Kidney epithelial cell (primary cell): ENCODE results near the gene ARHGEF18. TPM values are rescaled to one million over a fixed set of nuclear protein-coding genes. Genes with fewer than 3 reads are reported as not detected.

Experiments
- DNase-seq: peaks from one replicate; pipeline ENCODE4 v3.0.0-alpha.2; 2010; ENCODE audit warnings: low read depth
- H3K27me3 ChIP-seq: 2 replicates; pipeline ENCODE4 v1.6.0; 2011; ENCODE audit warnings: low read length; ENCODE audit not compliant: control insufficient read depth, insufficient read depth
- H3K36me3 ChIP-seq: 2 replicates; pipeline ENCODE4 v1.5.1; 2011; ENCODE audit warnings: low read length; ENCODE audit not compliant: control insufficient read depth, insufficient read depth
- H3K4me3 ChIP-seq: 2 replicates; pipeline ENCODE4 v1.5.1; 2011; ENCODE audit warnings: low read depth, mild to moderate bottlenecking, control low read depth, low read length
- total RNA-seq: library from RNA; depleted of rRNA; stranded (reverse); fragments of >200 nt; gene quantifications from 2 replicates; pipeline ENCODE4 v1.2.3, GENCODE V29; 2015
- TF ChIP-seq, protein P1 (sequence below): IDR thresholded peaks from 2 replicates; pipeline ENCODE4 v1.5.1; 2011; ENCODE audit warnings: mild to moderate bottlenecking, moderate library complexity, low read length, control low read depth, inconsistent platforms; ENCODE audit not compliant: insufficient read depth, poor library complexity, severe bottlenecking

The ARHGEF18 gene
- total RNA-seq, 1 donor from 2014 or later = 123 TPM

- no peaks in the 10 kb centered on the region for H3K27me3 ChIP-seq
- DNase-seq = no peak
- TF ChIP-seq, protein P1, sequence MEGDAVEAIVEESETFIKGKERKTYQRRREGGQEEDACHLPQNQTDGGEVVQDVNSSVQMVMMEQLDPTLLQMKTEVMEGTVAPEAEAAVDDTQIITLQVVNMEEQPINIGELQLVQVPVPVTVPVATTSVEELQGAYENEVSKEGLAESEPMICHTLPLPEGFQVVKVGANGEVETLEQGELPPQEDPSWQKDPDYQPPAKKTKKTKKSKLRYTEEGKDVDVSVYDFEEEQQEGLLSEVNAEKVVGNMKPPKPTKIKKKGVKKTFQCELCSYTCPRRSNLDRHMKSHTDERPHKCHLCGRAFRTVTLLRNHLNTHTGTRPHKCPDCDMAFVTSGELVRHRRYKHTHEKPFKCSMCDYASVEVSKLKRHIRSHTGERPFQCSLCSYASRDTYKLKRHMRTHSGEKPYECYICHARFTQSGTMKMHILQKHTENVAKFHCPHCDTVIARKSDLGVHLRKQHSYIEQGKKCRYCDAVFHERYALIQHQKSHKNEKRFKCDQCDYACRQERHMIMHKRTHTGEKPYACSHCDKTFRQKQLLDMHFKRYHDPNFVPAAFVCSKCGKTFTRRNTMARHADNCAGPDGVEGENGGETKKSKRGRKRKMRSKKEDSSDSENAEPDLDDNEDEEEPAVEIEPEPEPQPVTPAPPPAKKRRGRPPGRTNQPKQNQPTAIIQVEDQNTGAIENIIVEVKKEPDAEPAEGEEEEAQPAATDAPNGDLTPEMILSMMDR = no peak
- H3K36me3 ChIP-seq = no peaks in the 10 kb centered on the region
- H3K4me3 ChIP-seq = no peak overlapping the region
Observed at GRCh38 chr19:7383284-7383683, 34.5 kb downstream of the ARHGEF18 start.

- H3K36me3 ChIP-seq = no peaks in the 10 kb centered on the region
- DNase-seq = no peak
- TF ChIP-seq, protein P1 = no peak
- H3K27me3 ChIP-seq = no peaks in the 10 kb centered on the region
- no peak overlapping the region for H3K4me3 ChIP-seq
Observed at GRCh38 chr19:7385062-7385461, 36.3 kb downstream of the ARHGEF18 start.

GRCh38 chr19:7386308-7386707, 37.6 kb downstream of the ARHGEF18 start:
- no peak for DNase-seq
- no peak overlapping the region for H3K4me3 ChIP-seq
- TF ChIP-seq, protein P1 = no peak
- no peaks in the 10 kb centered on the region for H3K36me3 ChIP-seq
- no peaks in the 10 kb centered on the region for H3K27me3 ChIP-seq

GRCh38 chr19:7386769-7387168, 38.0 kb downstream of the ARHGEF18 start:
- no peaks in the 10 kb centered on the region for H3K27me3 ChIP-seq

DNA sequence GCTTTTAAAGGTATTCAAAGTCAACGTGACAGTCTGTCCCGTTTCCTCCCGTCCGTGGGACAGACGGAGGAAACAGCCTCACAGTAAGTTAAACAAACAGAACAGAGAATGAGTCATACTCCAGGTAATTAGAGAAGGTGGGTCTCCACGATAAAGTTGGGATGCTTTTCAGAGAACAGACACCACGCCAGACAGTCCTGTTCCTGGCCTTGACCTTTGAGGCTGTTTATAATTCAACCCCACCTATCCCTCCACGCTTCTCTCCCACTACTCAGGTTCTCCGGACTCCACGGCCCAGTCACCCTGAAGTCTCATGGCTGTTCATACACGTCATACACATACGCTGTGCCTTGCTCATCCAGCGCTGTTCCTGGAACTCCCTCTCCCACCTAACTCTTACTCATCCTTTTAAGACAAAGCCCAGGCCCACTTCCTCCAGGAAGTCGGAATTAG, 42.5 kb downstream of the ARHGEF18 start:
- peak; percentile 86 for DNase-seq
- TF ChIP-seq, protein P1 = no peak
- Histone ChIP-seq H3K36me3 (no peaks in the 10 kb centered on the region), H3K27me3 (no peaks in the 10 kb centered on the region), H3K4me3 (no peak overlapping the region)

More at GRCh38 chr19:7386769-7387168, 38.0 kb downstream of the ARHGEF18 start:
- Histone ChIP-seq H3K4me3 (no peak overlapping the region), H3K36me3 (no peaks in the 10 kb centered on the region)
- TF ChIP-seq, protein P1 = no peak
- DNase-seq = no peak

GRCh38 chr19:7393459-7393858, 44.7 kb downstream of the ARHGEF18 start:
- no peak for DNase-seq
- Histone ChIP-seq H3K36me3 (no peaks in the 10 kb centered on the region), H3K4me3 (no peak overlapping the region), H3K27me3 (no peaks in the 10 kb centered on the region)
- TF ChIP-seq, protein P1 = no peak
